Vagina (tissue), 2 donors: ENCODE measurements around the gene SLC8A1. TPM values are rescaled to one million over a fixed set of nuclear protein-coding genes. Genes with fewer than 3 reads are reported as not detected.

Experiments
- DNase-seq, 2 donors: peaks; one replicate each; pipeline ENCODE4 v3.0.0-alpha.2; 2017; ENCODE audit errors: extremely low spot score in 2 of 2
- H3K27ac ChIP-seq: fragments of 200-600 bp; sonication (generic); one replicate; pipeline ENCODE4 v1.5.1; 2019
- H3K27me3 ChIP-seq: fragments of 200-600 bp; sonication (generic); one replicate; pipeline ENCODE4 v1.5.1; 2019
- H3K36me3 ChIP-seq, 2 donors: fragments of 200-600 bp; sonication (generic); one replicate each; pipeline ENCODE4 v1.5.1; 2017 to 2019
- H3K4me1 ChIP-seq: fragments of 200-600 bp; sonication (generic); one replicate; pipeline ENCODE4 v1.5.1; 2019
- H3K4me3 ChIP-seq, 2 donors: fragments of 200-600 bp; sonication (generic); 1 replicate in 1 of 2; 2 replicates in 1 of 2; pipeline ENCODE4 v1.5.1; 2016 to 2019
- H3K9me3 ChIP-seq: fragments of 200-600 bp; sonication (generic); one replicate; pipeline ENCODE4 v1.5.1; 2019
- POLR2A ChIP-seq, 2 donors: fragments of 450-650 bp; IDR thresholded peaks; one replicate each; pipeline ENCODE4 v1.6.1; 2017; ENCODE audit warnings: antibody characterized with exemption in 2 of 2, mild to moderate bottlenecking in 2 of 2, moderate library complexity in 2 of 2
- POLR2AphosphoS5 ChIP-seq, 2 donors: sonication (generic); formaldehyde crosslinking; IDR thresholded peaks; one replicate each; pipeline ENCODE4 v1.9.0; 2017; ENCODE audit warnings: antibody characterized with exemption in 2 of 2, mild to moderate bottlenecking in 2 of 2, low read depth in 1 of 2; ENCODE audit not compliant: insufficient read depth in 1 of 2
- intact Hi-C: fragments of 100-400 bp; cut with DNase I; formaldehyde crosslinking; loops from one replicate; pipeline ENCODE4 v1.15.1; 2023
- total RNA-seq: library from RNA; depleted of rRNA; stranded (reverse); fragments of >200 nt; gene quantifications from one replicate; pipeline ENCODE4 v1.2.3, GENCODE V29; 2016
- TF ChIP-seq, protein P1 (sequence below), 3 experiments: fragments of 450-650 bp in 2 of 3; fragments of 200-600 bp in 1 of 3; sonication (generic) in 1 of 3; IDR thresholded peaks; one replicate each; pipeline ENCODE4 v1.5.1; 2017 to 2019; ENCODE audit warnings: antibody characterized with exemption in 3 of 3, mild to moderate bottlenecking in 2 of 3, moderate library complexity in 2 of 3

SLC8A1 gene
- total RNA-seq, 1 donor from 2014 or later: 40.8 TPM

GRCh38 chr2:40210968-40211353, 240.9 kb downstream of the SLC8A1 start:
- TF ChIP-seq POLR2AphosphoS5 (IDR thresholded peaks at IDR 0.05; ENCODE audit: insufficient read depth in 1 of 2, low read depth in 1 of 2) (no peak), POLR2A (IDR thresholded peaks at IDR 0.05) (no peak)
- TF ChIP-seq, protein P1, sequence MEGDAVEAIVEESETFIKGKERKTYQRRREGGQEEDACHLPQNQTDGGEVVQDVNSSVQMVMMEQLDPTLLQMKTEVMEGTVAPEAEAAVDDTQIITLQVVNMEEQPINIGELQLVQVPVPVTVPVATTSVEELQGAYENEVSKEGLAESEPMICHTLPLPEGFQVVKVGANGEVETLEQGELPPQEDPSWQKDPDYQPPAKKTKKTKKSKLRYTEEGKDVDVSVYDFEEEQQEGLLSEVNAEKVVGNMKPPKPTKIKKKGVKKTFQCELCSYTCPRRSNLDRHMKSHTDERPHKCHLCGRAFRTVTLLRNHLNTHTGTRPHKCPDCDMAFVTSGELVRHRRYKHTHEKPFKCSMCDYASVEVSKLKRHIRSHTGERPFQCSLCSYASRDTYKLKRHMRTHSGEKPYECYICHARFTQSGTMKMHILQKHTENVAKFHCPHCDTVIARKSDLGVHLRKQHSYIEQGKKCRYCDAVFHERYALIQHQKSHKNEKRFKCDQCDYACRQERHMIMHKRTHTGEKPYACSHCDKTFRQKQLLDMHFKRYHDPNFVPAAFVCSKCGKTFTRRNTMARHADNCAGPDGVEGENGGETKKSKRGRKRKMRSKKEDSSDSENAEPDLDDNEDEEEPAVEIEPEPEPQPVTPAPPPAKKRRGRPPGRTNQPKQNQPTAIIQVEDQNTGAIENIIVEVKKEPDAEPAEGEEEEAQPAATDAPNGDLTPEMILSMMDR (IDR thresholded peaks at IDR 0.05): no peak
- Histone ChIP-seq H3K27me3 (no peaks in the 10 kb centered on the region), H3K36me3 (no peaks in the 10 kb centered on the region), H3K27ac (no peak overlapping the region), H3K4me3 (no peak overlapping the region), H3K4me1 (no peaks in the 10 kb centered on the region), H3K9me3 (no peaks in the 10 kb centered on the region)
- intact Hi-C loops: no loop called here
- DNase-seq: no peak

GRCh38 chr2:40210344-40210967, 241.4 kb downstream of the SLC8A1 start:
- intact Hi-C loops: no loop called here
- DNase-seq: no peak

GRCh38 chr2:40209761-40210160, 242.1 kb downstream of the SLC8A1 start:
- no peaks in the 10 kb centered on the region for H3K4me1 ChIP-seq
- H3K27me3 ChIP-seq: no peaks in the 10 kb centered on the region
- H3K27ac ChIP-seq: no peak overlapping the region
- H3K36me3 ChIP-seq: no peaks in the 10 kb centered on the region
- intact Hi-C loops: no loop called here
- DNase-seq: no peak
- no peaks in the 10 kb centered on the region for H3K9me3 ChIP-seq
- H3K4me3 ChIP-seq: no peak overlapping the region
- TF ChIP-seq, protein P1 (IDR thresholded peaks at IDR 0.05): no peak
- TF ChIP-seq POLR2A (IDR thresholded peaks at IDR 0.05): no peak
- no peak for TF ChIP-seq POLR2AphosphoS5 (IDR thresholded peaks at IDR 0.05; ENCODE audit: insufficient read depth in 1 of 2, low read depth in 1 of 2)

More at GRCh38 chr2:40210344-40210967, 241.4 kb downstream of the SLC8A1 start:
- H3K27ac ChIP-seq: no peak overlapping the region
- TF ChIP-seq, protein P1 (IDR thresholded peaks at IDR 0.05): no peak
- TF ChIP-seq POLR2AphosphoS5 (IDR thresholded peaks at IDR 0.05; ENCODE audit: insufficient read depth in 1 of 2, low read depth in 1 of 2) (no peak), POLR2A (IDR thresholded peaks at IDR 0.05) (no peak)
- no peak overlapping the region for H3K4me3 ChIP-seq
- H3K27me3 ChIP-seq: no peaks in the 10 kb centered on the region
- H3K9me3 ChIP-seq: no peaks in the 10 kb centered on the region
- H3K36me3 ChIP-seq: no peaks in the 10 kb centered on the region
- no peaks in the 10 kb centered on the region for H3K4me1 ChIP-seq

- TF ChIP-seq POLR2A (IDR thresholded peaks at IDR 0.05): no peak
- TF ChIP-seq POLR2AphosphoS5 (IDR thresholded peaks at IDR 0.05; ENCODE audit: insufficient read depth in 1 of 2, low read depth in 1 of 2): no peak
- TF ChIP-seq, protein P1 (IDR thresholded peaks at IDR 0.05): no peak
- no peaks in the 10 kb centered on the region for H3K9me3 ChIP-seq
- intact Hi-C loops: no loop called here
These were observed 243.4 kb downstream of the SLC8A1 start for GRCh38 chr2:40208463-40208862.

GRCh38 chr2:40204268-40204667, 247.6 kb downstream of the SLC8A1 start:
- no peak for TF ChIP-seq POLR2A (IDR thresholded peaks at IDR 0.05)
- no peak for TF ChIP-seq POLR2AphosphoS5 (IDR thresholded peaks at IDR 0.05; ENCODE audit: insufficient read depth in 1 of 2, low read depth in 1 of 2)
- TF ChIP-seq, protein P1 (IDR thresholded peaks at IDR 0.05): no peak
- no peak for DNase-seq
- Histone ChIP-seq H3K9me3 (no peaks in the 10 kb centered on the region), H3K27ac (no peak overlapping the region), H3K27me3 (no peaks in the 10 kb centered on the region), H3K4me1 (peaks cover 18% of the 10 kb centered on the region), H3K36me3 (no peaks in the 10 kb centered on the region), H3K4me3 (no peak overlapping the region)
- intact Hi-C loops: no loop called here

More at GRCh38 chr2:40208463-40208862, 243.4 kb downstream of the SLC8A1 start:
- Histone ChIP-seq H3K4me3 (no peak overlapping the region), H3K27ac (no peak overlapping the region), H3K4me1 (peaks cover 3% of the 10 kb centered on the region), H3K27me3 (no peaks in the 10 kb centered on the region), H3K36me3 (no peaks in the 10 kb centered on the region)
- no peak for DNase-seq
